GM08714 (cell line): Measurements from ENCODE around the gene CFAP57.
"Not testable (repeated sequence)": the region's sequence is repeated elsewhere in the genome, so short reads cannot be mapped to it uniquely, and the experiment has no call there.

Experiments used
- H3K4me3 ChIP-seq: fragments of 200-500 bp; sonication (Bioruptor generic); 2 replicates; pipeline ENCODE4 v1.5.1; 2014; ENCODE audit warnings: mild to moderate bottlenecking, low read length, inconsistent platforms
- ZNF274 ChIP-seq: IDR thresholded peaks from 2 replicates; pipeline ENCODE4 v1.6.1; 2012; ENCODE audit warnings: mild to moderate bottlenecking, low read depth, low read length

Gene CFAP57

GRCh38 chr1:43171876-43172526 is at the start of gene CFAP57, which contains the start of gene EBNA1BP2:
Gene CFAP57 (plus strand): TSS chr1:43172330. CDS start chr1:43172754, 424 bp downstream.
Gene EBNA1BP2 (minus strand): TSS chr1:43172290. CDS start chr1:43172118, 172 bp downstream.
- peak within 1 kb of the TSS; percentile 73 for H3K4me3 ChIP-seq
- TF ChIP-seq ZNF274 = no peak

- TF ChIP-seq ZNF274 = no peak
- H3K4me3 ChIP-seq = no peak overlapping the region
Observed at GRCh38 chr1:43123031-43123430, 49.1 kb upstream of the CFAP57 start.

- no peak for TF ChIP-seq ZNF274
- H3K4me3 ChIP-seq = no peak overlapping the region
Observed at GRCh38 chr1:43128816-43129215, 43.3 kb upstream of the CFAP57 start.

- H3K4me3 ChIP-seq = no peak overlapping the region
- no peak for TF ChIP-seq ZNF274
Observed at GRCh38 chr1:43129426-43129825, 42.7 kb upstream of the CFAP57 start.

GRCh38 chr1:43134068-43134467 is 38.1 kb upstream of the CFAP57 start:
- no peak for TF ChIP-seq ZNF274
- H3K4me3 ChIP-seq = no peak overlapping the region

- H3K4me3 ChIP-seq = no peak overlapping the region
- no peak for TF ChIP-seq ZNF274
Observed at GRCh38 chr1:43134640-43135039, 37.5 kb upstream of the CFAP57 start.

GRCh38 chr1:43135857-43136781 is 36.0 kb upstream of the CFAP57 start:
- H3K4me3 ChIP-seq = no peak overlapping the region
- no peak for TF ChIP-seq ZNF274

GRCh38 chr1:43137445-43138052 is 34.6 kb upstream of the CFAP57 start:
- no peak overlapping the region for H3K4me3 ChIP-seq
- no peak for TF ChIP-seq ZNF274

- not testable (repeated sequence) for H3K4me3 ChIP-seq
Observed at GRCh38 chr1:43139295-43139694, 32.8 kb upstream of the CFAP57 start.

GRCh38 chr1:43140010-43140409 is 32.1 kb upstream of the CFAP57 start:
- no peak for TF ChIP-seq ZNF274
- H3K4me3 ChIP-seq = no peak overlapping the region

- no peak overlapping the region for H3K4me3 ChIP-seq
- TF ChIP-seq ZNF274 = no peak
Observed at GRCh38 chr1:43140583-43140982, 31.5 kb upstream of the CFAP57 start.

GRCh38 chr1:43143441-43143888 is 28.7 kb upstream of the CFAP57 start:
- no peak for TF ChIP-seq ZNF274
- no peak overlapping the region for H3K4me3 ChIP-seq

GRCh38 chr1:43144237-43144636 is 27.9 kb upstream of the CFAP57 start:
- no peak overlapping the region for H3K4me3 ChIP-seq
- TF ChIP-seq ZNF274 = no peak

- H3K4me3 ChIP-seq = no peak overlapping the region; the same call in 1 of the 2 replicates
- no peak for TF ChIP-seq ZNF274
Observed at GRCh38 chr1:43147625-43148327, 24.4 kb upstream of the CFAP57 start.
